GM18868 (cell line): Measurements from ENCODE around the gene CA10.
A peak's percentile ranks its signal among the peaks of the same experiment; 100 is the strongest.

Experiments used
- ATAC-seq: cut with Tn5 transposase; IDR thresholded peaks from one replicate; pipeline ENCODE4 v1.9.1; 2021; ENCODE audit warnings: mild to moderate bottlenecking, moderate library complexity; ENCODE audit not compliant: unreplicated experiment

Gene CA10

DNA sequence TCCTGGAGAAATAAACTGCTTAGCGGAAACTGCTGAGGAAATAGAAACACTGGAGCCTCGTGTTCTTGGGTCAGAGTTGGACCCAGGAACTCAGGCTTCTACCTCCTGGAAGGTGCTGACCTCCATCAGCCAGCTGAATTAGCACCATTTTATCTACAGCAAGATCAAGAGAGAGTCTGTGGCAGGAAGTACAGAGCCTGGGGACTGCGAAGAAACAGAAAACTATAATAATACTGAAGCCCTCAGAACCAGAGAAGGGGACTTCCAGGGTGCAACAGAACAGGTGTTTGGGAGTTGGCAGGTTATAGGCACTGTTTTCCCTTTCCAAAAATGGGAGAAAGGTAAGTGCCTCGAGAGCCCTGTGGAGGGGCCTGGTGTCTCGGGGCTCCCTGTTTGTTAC, 379.7 kb downstream of the CA10 start:
- ATAC-seq: peak; percentile 72

DNA sequence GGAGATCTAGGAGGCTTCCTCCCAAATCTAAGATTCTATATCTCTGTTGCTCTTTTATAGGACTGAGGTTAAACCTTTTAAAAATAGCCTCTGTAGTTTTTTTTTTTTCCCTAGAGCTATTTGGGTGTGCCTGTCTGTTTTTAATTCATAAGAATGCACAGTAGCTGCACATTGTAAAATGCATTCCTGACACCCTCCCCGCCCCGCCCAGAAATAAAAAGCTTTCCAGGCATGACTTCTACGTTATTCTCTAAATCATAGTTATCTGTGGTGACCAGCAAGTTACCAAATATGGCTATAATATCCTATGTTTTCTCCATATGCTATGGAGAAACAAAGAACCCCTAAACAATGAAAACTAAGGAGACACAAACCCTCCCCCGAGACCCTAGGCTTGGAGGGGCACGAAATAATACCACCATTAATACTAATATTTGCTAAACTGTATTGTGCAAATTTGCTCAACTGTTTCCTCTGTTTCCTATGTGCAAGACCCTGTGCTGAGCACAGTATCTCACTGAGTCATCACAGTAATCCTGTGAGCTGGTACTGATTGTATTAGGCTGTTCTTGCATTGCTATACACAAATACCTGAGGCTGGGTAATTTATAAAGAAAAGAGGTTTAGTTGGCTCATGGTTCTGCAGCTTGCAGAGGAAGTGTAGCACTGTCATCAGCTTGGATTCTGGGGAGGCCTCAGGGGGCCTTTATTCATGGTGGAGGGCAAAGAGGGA, 388.3 kb downstream of the CA10 start:
- no peak for ATAC-seq

DNA sequence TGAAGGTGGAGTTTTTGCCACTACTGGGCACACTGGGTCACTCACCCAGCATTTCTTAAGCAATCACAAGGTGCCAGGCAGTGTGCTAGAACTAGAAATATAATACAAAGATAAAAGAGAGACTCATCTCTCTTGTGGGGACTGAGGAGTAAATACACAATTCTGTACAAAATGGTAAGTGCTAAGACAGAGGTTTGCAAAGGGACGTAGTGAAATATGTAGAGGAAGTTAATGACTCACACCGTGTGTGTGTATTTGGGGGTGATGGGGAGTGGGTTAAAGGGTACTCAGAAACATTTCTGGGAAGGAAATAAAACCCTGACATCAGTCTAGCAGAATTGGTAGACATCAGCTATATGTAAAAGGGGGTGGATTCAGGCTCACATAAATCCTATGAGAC, 389.3 kb downstream of the CA10 start:
- ATAC-seq: no peak

DNA sequence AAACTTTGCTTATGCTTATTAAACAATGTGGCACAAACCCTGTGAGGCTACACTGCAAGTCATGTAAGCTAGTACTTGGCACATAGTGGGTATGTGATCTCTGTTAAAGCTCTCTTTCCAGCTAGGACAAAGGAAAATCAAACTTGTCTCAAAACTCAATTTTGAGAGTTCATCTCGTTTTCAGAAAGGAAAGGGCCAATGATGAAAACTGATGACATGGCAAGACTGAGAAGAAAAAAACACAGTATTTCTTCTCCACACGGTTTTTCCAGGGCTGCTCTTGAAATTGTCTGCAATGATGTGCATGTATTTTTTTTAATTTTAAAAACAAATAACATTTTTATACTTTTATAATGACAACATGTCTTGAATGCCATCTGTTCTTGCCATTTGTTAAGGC, 389.8 kb downstream of the CA10 start:
- ATAC-seq: no peak

DNA sequence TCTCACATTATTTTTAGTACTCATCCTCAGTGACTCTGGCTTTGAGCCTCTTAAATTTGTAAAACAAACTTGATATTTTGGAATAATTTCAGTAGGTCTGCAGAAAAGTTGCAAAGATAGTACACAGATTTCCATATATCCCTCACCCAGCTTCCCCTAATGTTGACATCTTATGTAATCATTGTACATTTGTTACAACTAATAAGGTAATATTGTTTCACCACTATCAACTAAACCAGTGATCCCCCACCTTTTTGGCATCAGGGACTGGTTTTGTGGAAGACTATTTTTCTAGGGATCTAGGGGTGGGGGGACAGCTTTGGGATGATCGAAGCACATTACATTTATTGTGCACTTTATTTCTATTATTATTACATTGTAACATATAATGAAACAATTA, 391.2 kb downstream of the CA10 start:
- ATAC-seq: no peak

- ATAC-seq: no peak
Measured at GRCh38 chr17:51765282-51766135, 393.0 kb downstream of the CA10 start.

GRCh38 chr17:51764387-51764971, 394.0 kb downstream of the CA10 start:
- ATAC-seq: peak; percentile 99

DNA sequence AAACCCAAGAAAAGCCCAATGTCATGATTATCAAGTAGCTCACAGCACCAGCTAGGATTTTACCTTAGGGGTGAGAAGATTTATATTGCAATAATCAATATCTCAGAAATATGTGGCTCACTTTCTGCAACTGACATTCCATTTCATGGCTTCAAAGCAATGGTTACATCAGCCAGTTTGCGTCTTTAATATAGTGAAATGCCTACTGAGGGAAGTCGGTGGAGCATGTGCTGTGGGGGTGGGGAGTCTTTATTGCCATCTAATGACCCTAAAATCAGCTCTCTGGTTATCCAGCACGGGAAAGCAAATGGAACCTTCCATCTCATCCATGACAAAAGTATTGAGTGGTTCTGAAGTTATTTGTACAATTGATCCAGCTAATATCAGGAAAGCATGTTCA, 395.5 kb downstream of the CA10 start:
- no peak for ATAC-seq

- no peak for ATAC-seq
Measured at GRCh38 chr17:51761105-51761504, 397.4 kb downstream of the CA10 start.

DNA sequence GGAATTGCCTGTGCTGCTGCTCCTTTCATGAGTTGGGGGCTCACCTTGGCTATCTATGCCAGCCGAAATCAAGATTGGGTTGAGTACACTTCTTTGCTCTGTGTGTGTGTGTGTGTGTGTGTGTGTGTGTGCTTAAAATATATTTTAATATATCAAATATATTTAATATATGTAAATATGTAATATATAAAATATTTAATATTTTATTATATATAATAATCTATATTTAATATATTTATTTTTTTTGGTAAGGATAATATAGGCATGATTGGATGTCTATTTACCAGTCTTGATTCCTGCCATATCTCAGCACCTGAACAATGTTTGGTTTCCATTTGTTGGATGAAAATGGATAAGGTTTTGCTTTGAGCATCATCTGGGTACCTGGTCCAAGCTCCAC, 399.3 kb downstream of the CA10 start:
- ATAC-seq: no peak

DNA sequence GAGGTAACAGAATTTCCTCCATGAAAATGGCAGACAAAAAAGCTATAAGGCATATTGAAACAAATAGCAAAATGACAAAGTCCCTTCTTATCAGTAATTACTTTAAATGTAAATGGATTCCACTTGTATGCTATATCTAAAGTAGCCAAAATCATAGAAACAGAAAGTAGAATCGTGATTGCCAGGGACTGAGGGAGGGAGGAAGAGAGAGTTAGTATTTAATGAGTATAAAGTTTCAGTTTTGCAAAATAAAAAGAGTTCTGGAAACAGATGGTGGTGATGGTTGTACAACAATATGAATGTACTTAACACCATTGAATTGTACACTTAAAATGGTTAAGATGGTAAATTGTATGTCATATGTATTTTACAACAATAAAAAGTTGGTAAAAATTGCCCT, 407.4 kb downstream of the CA10 start:
- no peak for ATAC-seq

GRCh38 chr17:51748749-51749604, 409.5 kb downstream of the CA10 start:
- no peak for ATAC-seq

- ATAC-seq: no peak
Measured at GRCh38 chr17:51746421-51746820, 412.1 kb downstream of the CA10 start.

GRCh38 chr17:51745993-51746392, 412.5 kb downstream of the CA10 start:
- no peak for ATAC-seq

- ATAC-seq: no peak
Measured at GRCh38 chr17:51743477-51743876, 415.0 kb downstream of the CA10 start.

DNA sequence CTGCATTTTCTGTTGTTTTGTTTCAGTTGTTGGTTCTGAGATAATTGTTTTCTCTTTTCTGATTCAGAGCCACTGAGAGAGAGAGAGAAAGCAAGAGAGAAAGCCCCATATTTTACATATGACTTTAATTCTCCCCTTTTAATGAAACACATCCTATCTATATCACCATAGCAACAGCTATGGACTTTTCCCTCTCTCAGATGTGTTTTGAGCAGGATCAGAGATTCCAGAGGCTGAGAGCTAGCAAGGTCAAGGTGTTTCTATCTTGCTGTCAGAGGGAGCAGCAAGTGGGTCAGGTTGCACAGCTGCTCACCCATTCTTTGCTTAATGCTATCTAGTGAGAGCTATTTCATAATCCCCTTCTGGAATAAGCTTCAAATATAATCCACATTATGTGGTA, 415.9 kb downstream of the CA10 start:
- no peak for ATAC-seq

- ATAC-seq: no peak
Measured at GRCh38 chr17:51741458-51741857, 417.1 kb downstream of the CA10 start.

DNA sequence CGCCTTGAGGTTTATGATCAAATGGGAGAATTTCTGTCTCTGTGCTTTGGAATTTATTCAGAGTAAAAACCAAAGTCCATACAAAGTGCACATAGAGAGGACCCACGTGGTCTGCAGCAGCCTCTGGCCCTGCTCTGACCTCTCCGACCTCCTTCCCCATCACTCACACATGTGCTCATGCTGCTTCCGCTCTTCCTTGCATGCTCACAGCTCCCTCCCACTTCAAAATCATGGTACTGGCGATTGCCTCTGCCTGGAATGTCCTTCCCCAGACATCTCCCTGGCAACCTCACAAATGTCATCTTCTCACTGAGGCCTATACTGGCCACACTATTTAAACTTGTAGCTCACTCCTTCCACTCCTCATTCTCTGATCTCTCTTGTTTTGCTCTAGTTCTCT, 418.0 kb downstream of the CA10 start:
- no peak for ATAC-seq

DNA sequence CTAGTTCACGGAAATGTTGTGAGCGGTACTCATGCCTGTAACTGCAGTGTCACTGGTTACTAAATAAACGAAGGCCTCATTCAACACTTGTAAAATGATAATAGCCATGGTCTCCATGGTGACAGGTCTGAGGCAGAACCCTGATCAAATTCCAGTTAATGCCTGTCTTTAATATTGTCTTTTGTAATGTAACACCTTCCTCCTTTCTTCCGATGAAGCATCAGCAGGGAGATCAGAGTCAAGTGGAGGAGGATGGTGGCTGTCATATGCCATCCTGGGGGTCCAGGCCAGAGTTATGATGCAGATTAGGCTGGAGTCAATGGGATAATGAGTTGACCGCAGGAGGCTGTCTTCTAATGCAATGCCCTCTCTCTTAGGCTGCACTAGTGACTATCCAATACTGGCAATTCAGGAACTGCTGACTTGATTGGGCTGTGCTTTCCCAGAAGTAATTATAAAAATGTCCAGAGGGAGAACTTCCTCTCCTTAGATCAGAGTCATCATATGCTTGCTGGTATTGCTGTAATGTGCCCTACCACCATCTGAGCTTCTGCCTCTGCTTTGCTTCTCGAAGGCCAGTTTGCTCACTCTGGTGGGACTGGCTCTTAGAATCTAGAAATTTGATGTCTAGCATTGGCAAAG, 419.1 kb downstream of the CA10 start:
- ATAC-seq: no peak

DNA sequence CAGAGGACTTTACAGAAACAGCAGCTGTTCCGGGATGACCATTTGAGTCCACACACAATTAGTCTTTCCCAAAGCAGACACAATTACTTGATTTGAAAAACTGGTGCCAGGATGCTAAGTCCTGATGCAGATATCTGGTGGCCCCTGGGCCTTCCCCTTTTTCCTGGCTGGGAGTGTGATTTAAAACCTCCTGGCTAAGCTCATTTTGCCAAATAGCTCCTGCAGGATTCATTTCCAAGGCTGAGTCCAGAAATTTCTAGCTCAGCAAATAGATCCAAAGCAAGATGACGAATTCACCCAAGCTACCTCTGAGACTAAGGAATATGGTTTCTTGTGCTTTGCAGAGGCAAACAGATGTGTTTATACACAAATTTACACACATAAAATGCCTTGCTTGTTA, 422.2 kb downstream of the CA10 start:
- no peak for ATAC-seq

DNA sequence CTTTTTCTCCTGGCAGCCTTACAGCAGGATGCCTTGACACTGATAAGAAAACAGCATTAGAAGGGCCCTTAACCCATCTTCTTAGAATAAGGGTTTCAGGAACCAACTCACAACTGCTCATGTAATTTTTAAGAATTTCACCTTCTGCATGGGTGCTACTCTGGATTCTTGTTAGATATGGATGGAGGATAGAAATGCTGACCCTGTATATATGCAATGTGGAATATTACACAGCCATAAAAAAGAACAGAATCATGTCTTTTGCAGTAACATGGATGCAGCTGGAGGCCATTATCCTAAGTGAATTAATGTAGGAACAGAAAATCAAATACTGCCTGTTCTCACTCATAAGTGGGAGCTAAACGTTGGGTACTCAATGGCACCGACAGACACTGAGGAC, 423.5 kb downstream of the CA10 start:
- ATAC-seq: no peak
